HG03439 (cell line): ENCODE measurements around the gene EVI5.

Source experiments
- ATAC-seq: cut with Tn5 transposase; IDR thresholded peaks from one replicate; pipeline ENCODE4 v1.9.1; 2021; ENCODE audit warnings: mild to moderate bottlenecking, moderate library complexity; ENCODE audit not compliant: unreplicated experiment

Gene EVI5

GRCh38 chr1:92784639-92785500 is at the start of gene EVI5:
TSS of gene EVI5 (minus strand) at chr1:92785108. CDS start at chr1:92736546, 48,562 bp downstream.
- ATAC-seq: peak; percentile 96

- no peak for ATAC-seq
Measured at GRCh38 chr1:92834617-92835016, 49.7 kb upstream of the EVI5 start.

- no peak for ATAC-seq
Measured at GRCh38 chr1:92833840-92834239, 48.9 kb upstream of the EVI5 start.

GRCh38 chr1:92832537-92833114 is 47.7 kb upstream of the EVI5 start:
- no peak for ATAC-seq

- ATAC-seq: peak; percentile 96
Measured at GRCh38 chr1:92831762-92832536, 47.0 kb upstream of the EVI5 start, which contains the start of gene RPL5. TSS of gene RPL5 (plus strand) at chr1:92832040. CDS start at chr1:92832115, 75 bp downstream.

GRCh38 chr1:92831368-92831761 is 46.5 kb upstream of the EVI5 start:
- no peak for ATAC-seq

- ATAC-seq: no peak
Measured at GRCh38 chr1:92826792-92827191, 41.9 kb upstream of the EVI5 start.

GRCh38 chr1:92822879-92823278 is 38.0 kb upstream of the EVI5 start:
- no peak for ATAC-seq

GRCh38 chr1:92820551-92820950 is 35.6 kb upstream of the EVI5 start:
- no peak for ATAC-seq

GRCh38 chr1:92820024-92820423 is 35.1 kb upstream of the EVI5 start:
- no peak for ATAC-seq

- peak; percentile 76 for ATAC-seq
Measured at GRCh38 chr1:92817986-92818764, 33.3 kb upstream of the EVI5 start.

- no peak for ATAC-seq
Measured at GRCh38 chr1:92817137-92817697, 32.3 kb upstream of the EVI5 start.

GRCh38 chr1:92816732-92817131 is 31.8 kb upstream of the EVI5 start:
- no peak for ATAC-seq

- no peak for ATAC-seq
Measured at GRCh38 chr1:92808381-92808780, 23.5 kb upstream of the EVI5 start.

- no peak for ATAC-seq
Measured at GRCh38 chr1:92805216-92805615, 20.3 kb upstream of the EVI5 start.

GRCh38 chr1:92804721-92805201 is 19.9 kb upstream of the EVI5 start:
- ATAC-seq: no peak

- no peak for ATAC-seq
Measured at GRCh38 chr1:92803140-92803887, 18.4 kb upstream of the EVI5 start.

- ATAC-seq: no peak
Measured at GRCh38 chr1:92797961-92798360, 13.1 kb upstream of the EVI5 start.

GRCh38 chr1:92797297-92797696 is 12.4 kb upstream of the EVI5 start:
- ATAC-seq: no peak

GRCh38 chr1:92795166-92795565 is 10.3 kb upstream of the EVI5 start:
- no peak for ATAC-seq
